ENCODE measurements around the gene ATP10D. TPM values are rescaled to one million over a fixed set of nuclear protein-coding genes. Genes with fewer than 3 reads are reported as not detected.

Gene ATP10D
- 26.4 and 44.5 TPM in 2 replicates for total RNA-seq (2014; rRNA removed; shearing (Covaris generic))

GRCh38 chr4:47485047-47485692 is at the start of gene ATP10D:
TSS of gene ATP10D (plus strand) at chr4:47485275. CDS start at chr4:47512541, 27,266 bp downstream.
- DNase-seq (ENCODE audit: low read depth): peak; percentile 91

- DNase-seq (ENCODE audit: low read depth): no peak
Observed at GRCh38 chr4:47442980-47443379, 42.1 kb upstream of the ATP10D start.

- no peak for DNase-seq (ENCODE audit: low read depth)
Observed at GRCh38 chr4:47444031-47444430, 41.0 kb upstream of the ATP10D start.

GRCh38 chr4:47451657-47452056 is 33.4 kb upstream of the ATP10D start:
- DNase-seq (ENCODE audit: low read depth): no peak

GRCh38 chr4:47462799-47463234 is 22.3 kb upstream of the ATP10D start:
- no peak for DNase-seq (ENCODE audit: low read depth)

- peak; percentile 96 for DNase-seq (ENCODE audit: low read depth)
Observed at GRCh38 chr4:47463235-47463956, 21.7 kb upstream of the ATP10D start, which contains the start of gene COMMD8. TSS of gene COMMD8 (minus strand) at chr4:47463702. CDS start at chr4:47463651, 51 bp downstream.

GRCh38 chr4:47465004-47465403 is 20.1 kb upstream of the ATP10D start:
- DNase-seq (ENCODE audit: low read depth): peak; percentile 12

- DNase-seq (ENCODE audit: low read depth): no peak
Observed at GRCh38 chr4:47466056-47466785, 18.9 kb upstream of the ATP10D start.

GRCh38 chr4:47468706-47469365 is 16.2 kb upstream of the ATP10D start:
- peak; percentile 38 for DNase-seq (ENCODE audit: low read depth)

- DNase-seq (ENCODE audit: low read depth): peak; percentile 49
Observed at GRCh38 chr4:47469951-47470350, 15.1 kb upstream of the ATP10D start.

- no peak for DNase-seq (ENCODE audit: low read depth)
Observed at GRCh38 chr4:47471064-47471463, 14.0 kb upstream of the ATP10D start.

GRCh38 chr4:47471591-47471990 is 13.5 kb upstream of the ATP10D start:
- DNase-seq (ENCODE audit: low read depth): no peak

GRCh38 chr4:47473141-47473750 is 11.8 kb upstream of the ATP10D start:
- no peak for DNase-seq (ENCODE audit: low read depth)

- DNase-seq (ENCODE audit: low read depth): no peak
Observed at GRCh38 chr4:47474799-47475198, 10.3 kb upstream of the ATP10D start.

GRCh38 chr4:47475411-47475810 is 9.7 kb upstream of the ATP10D start:
- DNase-seq (ENCODE audit: low read depth): no peak

GRCh38 chr4:47478804-47479203 is 6.3 kb upstream of the ATP10D start:
- no peak for DNase-seq (ENCODE audit: low read depth)

GRCh38 chr4:47482326-47482725 is 2.7 kb upstream of the ATP10D start:
- peak; percentile 68 for DNase-seq (ENCODE audit: low read depth)

- DNase-seq (ENCODE audit: low read depth): no peak
Observed at GRCh38 chr4:47483745-47484144, 1.3 kb upstream of the ATP10D start.

- DNase-seq (ENCODE audit: low read depth): no peak
Observed at GRCh38 chr4:47484168-47484567, 907 bp upstream of the ATP10D start.

- DNase-seq (ENCODE audit: low read depth): no peak
Observed at GRCh38 chr4:47485768-47486167, 693 bp downstream of the ATP10D start.

GRCh38 chr4:47486231-47486673 is 1.2 kb downstream of the ATP10D start:
- no peak for DNase-seq (ENCODE audit: low read depth)
